B cell (primary cell): ENCODE measurements around the gene RGS6. TPM values are rescaled to one million over a fixed set of nuclear protein-coding genes. Genes with fewer than 3 reads are reported as not detected.

Experiments
- ATAC-seq: fragments of 200-7000 bp; cut with Tn5 transposase; one replicate; pipeline ENCODE4 v1.10.0; 2021; ENCODE audit warnings: low read depth, mild to moderate bottlenecking, moderate number of reproducible peaks, moderate library complexity
- CTCF ChIA-PET: fragments of 350-600 bp; sonication (Branson Sonifier 250); formaldehyde crosslinking; loops from one replicate; lab custom pipeline; 2021; ENCODE audit warnings: antibody characterized with exemption, inconsistent platforms; lab: Charles Lee
- POLR2A ChIA-PET: fragments of 350-600 bp; sonication (Branson Sonifier 250); formaldehyde crosslinking; loops from one replicate; lab custom pipeline; 2021; ENCODE audit warnings: antibody characterized with exemption; lab: Charles Lee
- DNase-seq: peaks from one replicate; pipeline ENCODE4 v3.0.0; 2013
- H2AFZ ChIP-seq: 2 replicates; pipeline ENCODE4 v1.6.1; 2012; ENCODE audit warnings: mild to moderate bottlenecking, low read depth, low read length; ENCODE audit not compliant: insufficient read depth, poor library complexity, severe bottlenecking
- H3K27ac ChIP-seq, 2 donors: 1 replicate in 1 of 2; 2 replicates in 1 of 2; pipeline ENCODE4 v1.5.1; 2012 to 2013; ENCODE audit warnings: low read length in 2 of 2, mild to moderate bottlenecking in 2 of 2, moderate library complexity in 1 of 2
- H3K27me3 ChIP-seq, 4 experiments: fragments of 200-600 bp in 1 of 4; sonication (generic) in 1 of 4; replicated peaks in 1 of 4; 1 replicate in 2 of 4; 2 replicates in 2 of 4; pipeline versions ENCODE4 v1.6.1 to v1.7.0; 2013 to 2016; ENCODE audit warnings: low read length in 3 of 4, mild to moderate bottlenecking in 2 of 4, mixed read lengths in 1 of 4, moderate library complexity in 1 of 4; ENCODE audit not compliant: insufficient read depth in 4 of 4, control insufficient read depth in 3 of 4; ENCODE audit errors: control extremely low read depth in 1 of 4
- H3K36me3 ChIP-seq, 2 experiments: replicated peaks in 1 of 2; 1 replicate in 1 of 2; 2 replicates in 1 of 2; pipeline versions ENCODE4 v1.6.1 to v1.7.1; 2013; ENCODE audit warnings: low read length in 1 of 2; ENCODE audit not compliant: insufficient read depth in 2 of 2, control insufficient read depth in 1 of 2; ENCODE audit errors: control extremely low read depth in 1 of 2, extremely low read depth in 1 of 2
- H3K4me1 ChIP-seq, 2 donors: fragments of 200-600 bp in 1 of 2; sonication (generic) in 1 of 2; 1 replicate in 1 of 2; 2 replicates in 1 of 2; pipeline versions ENCODE4 v1.5.1 to v1.6.1; 2013 to 2017; ENCODE audit warnings: low read length in 2 of 2; ENCODE audit not compliant: control insufficient read depth in 2 of 2, insufficient read depth in 2 of 2
- H3K4me2 ChIP-seq: replicated peaks from 2 replicates; pipeline ENCODE3; 2012; ENCODE audit warnings: mild to moderate bottlenecking, low read depth, low read length; ENCODE audit not compliant: poor library complexity, severe bottlenecking
- H3K4me3 ChIP-seq, 5 experiments: fragments of 200-600 bp in 1 of 5; sonication (generic) in 1 of 5; 1 replicate in 3 of 5; 2 replicates in 2 of 5; pipeline versions ENCODE4 v1.5.1 to v1.7.0; 2011 to 2016; ENCODE audit warnings: low read length in 4 of 5, mild to moderate bottlenecking in 4 of 5, low read depth in 2 of 5, control low read depth in 1 of 5, moderate library complexity in 1 of 5; ENCODE audit not compliant: insufficient read depth in 1 of 5; ENCODE audit errors: control extremely low read depth in 1 of 5, extremely low read depth in 1 of 5
- H3K79me2 ChIP-seq: fragments of 200-600 bp; sonication (generic); one replicate; pipeline ENCODE4 v1.6.0; 2016; ENCODE audit warnings: low read length; ENCODE audit not compliant: control insufficient read depth, insufficient read depth
- H3K9ac ChIP-seq: fragments of 200-600 bp; sonication (generic); 2 replicates; pipeline ENCODE4 v1.6.1; 2017; ENCODE audit warnings: mild to moderate bottlenecking, low read length, moderate library complexity
- H3K9me3 ChIP-seq, 3 donors: one replicate each; pipeline versions ENCODE4 v1.6.1 to v1.7.1; 2013; ENCODE audit warnings: low read length in 2 of 3; ENCODE audit not compliant: control insufficient read depth in 2 of 3, insufficient read depth in 1 of 3; ENCODE audit errors: control extremely low read depth in 1 of 3
- H4K20me1 ChIP-seq: 2 replicates; pipeline ENCODE4 v1.6.0; 2012; ENCODE audit warnings: mild to moderate bottlenecking, low read length; ENCODE audit not compliant: insufficient read depth, control insufficient read depth, poor library complexity, severe bottlenecking
- H3K27ac Mint-ChIP-seq: one replicate; pipeline ENCODE4 v1.8.0; 2021; ENCODE audit warnings: mixed read lengths
- H3K27me3 Mint-ChIP-seq: one replicate; pipeline ENCODE4 v1.8.0; 2021; ENCODE audit warnings: mixed read lengths
- H3K4me1 Mint-ChIP-seq: one replicate; pipeline ENCODE4 v1.8.0; 2021; ENCODE audit warnings: mixed read lengths
- H3K4me3 Mint-ChIP-seq: one replicate; pipeline ENCODE4 v1.8.0; 2021; ENCODE audit warnings: mixed read lengths
- H3K9me3 Mint-ChIP-seq: one replicate; pipeline ENCODE4 v1.8.0; 2022; ENCODE audit warnings: mixed read lengths; ENCODE audit not compliant: insufficient read depth
- EZH2 ChIP-seq: IDR thresholded peaks from 2 replicates; pipeline ENCODE4 v1.6.1; 2012; ENCODE audit warnings: borderline replicate concordance, low read depth, mild to moderate bottlenecking, moderate library complexity, low read length; ENCODE audit not compliant: insufficient read depth, poor library complexity, severe bottlenecking
- WGBS: methylation state at CpG from one replicate; pipeline ENCODE4 v1.1.5; 2013; ENCODE audit warnings: missing lambda C conversion rate; ENCODE audit not compliant: insufficient coverage; 5-methylcytosine and 5-hydroxymethylcytosine counted together
- intact Hi-C: fragments of 100-400 bp; cut with micrococcal nuclease; formaldehyde crosslinking; loops from one replicate; pipeline ENCODE4 v1.10.0; 2022
- polyA plus RNA-seq: library from polyadenylated mRNA; depleted of rRNA; stranded (reverse); fragments of >200 nt; gene quantifications from 2 replicates; pipeline ENCODE4 v1.2.3, GENCODE V29; 2012
- total RNA-seq, 2 donors: library from RNA; stranded (reverse); fragments of 120-200 nt in 1 of 2; gene quantifications; 1 replicate in 1 of 2; 2 replicates in 1 of 2; pipeline versions ENCODE4 v1.2.3 to v1.2.4, GENCODE V29; 2013 to 2022
- TF ChIP-seq, protein P1 (sequence below): fragments of 200-600 bp; IDR thresholded peaks from one replicate; pipeline ENCODE4 v1.8.0; 2022; ENCODE audit warnings: antibody characterized with exemption, mild to moderate bottlenecking

The RGS6 gene
- total and polyA plus RNA-seq, 2 donors (not counting 1 experiment from before 2014, with no cell fraction given) = 0.07 TPM; not detected in 1

DNA sequence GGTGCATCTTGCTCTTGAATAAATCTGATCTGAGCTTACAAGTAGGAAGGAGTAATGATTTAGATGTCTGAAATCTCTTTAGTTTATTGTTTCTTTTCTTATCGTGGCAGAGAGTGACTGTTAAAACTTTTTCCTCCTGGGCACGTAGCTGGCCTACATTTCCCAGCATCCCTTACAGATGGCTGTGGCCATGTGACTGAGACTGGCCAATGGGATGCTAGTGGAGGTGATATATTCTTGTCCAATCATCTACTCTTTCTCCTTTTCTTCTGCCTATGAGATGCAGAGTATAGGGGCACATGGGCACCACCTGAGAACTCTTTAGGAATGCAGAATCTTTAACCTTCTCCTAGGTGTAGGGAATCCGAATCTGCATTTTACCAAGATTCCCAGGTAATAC, 237.3 kb downstream of the RGS6 start:
- H3K9me3 Mint-ChIP-seq = peaks cover 7% of the 10 kb centered on the region
- H3K9me3 ChIP-seq = peaks cover 0 to under 1% (median 0%) of the 10 kb centered on the region in 3 donors
- WGBS = no CpG with 5 or more reads among the region's 3 CpGs
- POLR2A ChIA-PET = no interaction called here
- no peaks in the 10 kb centered on the region for H4K20me1 ChIP-seq
- peaks cover 4% of the 10 kb centered on the region for H3K4me1 Mint-ChIP-seq
- no peaks in the 10 kb centered on the region for H3K36me3 ChIP-seq
- no peak overlapping the region for H3K4me2 ChIP-seq
- H2AFZ ChIP-seq = no peak overlapping the region
- no peak for ATAC-seq
- no peak overlapping the region for H3K4me3 ChIP-seq
- no peak overlapping the region for H3K27ac Mint-ChIP-seq
- H3K27ac ChIP-seq = no peak overlapping the region
- no peak overlapping the region for H3K4me3 Mint-ChIP-seq
- no peak for DNase-seq
- H3K79me2 ChIP-seq = no peaks in the 10 kb centered on the region
- CTCF ChIA-PET = no interaction called here
- H3K9ac ChIP-seq = no peak overlapping the region
- TF ChIP-seq EZH2 = no peak
- TF ChIP-seq, protein P1, sequence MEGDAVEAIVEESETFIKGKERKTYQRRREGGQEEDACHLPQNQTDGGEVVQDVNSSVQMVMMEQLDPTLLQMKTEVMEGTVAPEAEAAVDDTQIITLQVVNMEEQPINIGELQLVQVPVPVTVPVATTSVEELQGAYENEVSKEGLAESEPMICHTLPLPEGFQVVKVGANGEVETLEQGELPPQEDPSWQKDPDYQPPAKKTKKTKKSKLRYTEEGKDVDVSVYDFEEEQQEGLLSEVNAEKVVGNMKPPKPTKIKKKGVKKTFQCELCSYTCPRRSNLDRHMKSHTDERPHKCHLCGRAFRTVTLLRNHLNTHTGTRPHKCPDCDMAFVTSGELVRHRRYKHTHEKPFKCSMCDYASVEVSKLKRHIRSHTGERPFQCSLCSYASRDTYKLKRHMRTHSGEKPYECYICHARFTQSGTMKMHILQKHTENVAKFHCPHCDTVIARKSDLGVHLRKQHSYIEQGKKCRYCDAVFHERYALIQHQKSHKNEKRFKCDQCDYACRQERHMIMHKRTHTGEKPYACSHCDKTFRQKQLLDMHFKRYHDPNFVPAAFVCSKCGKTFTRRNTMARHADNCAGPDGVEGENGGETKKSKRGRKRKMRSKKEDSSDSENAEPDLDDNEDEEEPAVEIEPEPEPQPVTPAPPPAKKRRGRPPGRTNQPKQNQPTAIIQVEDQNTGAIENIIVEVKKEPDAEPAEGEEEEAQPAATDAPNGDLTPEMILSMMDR = no peak
- peaks cover 0 to 7% (median 0%) of the 10 kb centered on the region in 4 experiments for H3K27me3 ChIP-seq
- H3K27me3 Mint-ChIP-seq = peaks cover 32% of the 10 kb centered on the region
- H3K4me1 ChIP-seq = peaks cover 7 to 8% of the 10 kb centered on the region in 2 donors
- intact Hi-C loops = no loop called here

DNA sequence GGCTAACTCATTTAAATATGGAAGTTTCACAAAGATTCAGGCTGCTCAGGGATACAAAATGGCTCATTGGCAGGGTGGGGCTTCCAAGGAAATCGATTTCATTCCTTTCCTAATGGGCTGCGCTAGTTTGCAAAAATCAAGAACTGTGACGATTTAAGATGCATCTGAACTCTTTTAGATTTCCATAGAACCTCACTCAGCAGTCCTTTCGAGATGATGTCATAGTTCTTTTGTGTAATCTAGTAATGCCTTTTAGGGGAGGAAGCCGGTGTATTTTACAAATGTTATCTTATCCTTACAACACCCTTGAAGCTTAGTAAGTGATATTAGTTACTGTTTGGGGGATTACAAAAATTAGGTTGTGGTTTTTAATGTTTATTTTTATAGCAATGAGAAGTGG, 239.8 kb downstream of the RGS6 start:
- POLR2A ChIA-PET = no interaction called here
- Mint-ChIP-seq H3K27me3 (peaks cover 49% of the 10 kb centered on the region), H3K27ac (no peak overlapping the region), H3K9me3 (peaks cover 7% of the 10 kb centered on the region), H3K4me3 (no peak overlapping the region), H3K4me1 (no peaks in the 10 kb centered on the region)
- H3K4me2 ChIP-seq = no peak overlapping the region
- no peak overlapping the region for H3K4me3 ChIP-seq
- CTCF ChIA-PET = no interaction called here
- no peak for ATAC-seq
- H2AFZ ChIP-seq = no peak overlapping the region
- WGBS = 96% methylated on average over 2 of the region's 5 CpGs
- intact Hi-C loops = no loop called here
- no peaks in the 10 kb centered on the region for H3K79me2 ChIP-seq
- no peaks in the 10 kb centered on the region for H4K20me1 ChIP-seq
- no peak overlapping the region for H3K27ac ChIP-seq
- no peak overlapping the region for H3K9ac ChIP-seq
- H3K27me3 ChIP-seq = peaks cover 0 to 3% (median 0%) of the 10 kb centered on the region in 4 experiments
- no peaks in the 10 kb centered on the region for H3K4me1 ChIP-seq
- no peaks in the 10 kb centered on the region for H3K36me3 ChIP-seq
- no peak for TF ChIP-seq EZH2
- TF ChIP-seq, protein P1 = no peak
- H3K9me3 ChIP-seq = peaks cover 0 to 4% (median 0%) of the 10 kb centered on the region in 3 donors
- DNase-seq = no peak
